HG02852 (cell line): ENCODE results near the gene CRY1.
"Not testable (repeated sequence)": the region's sequence is repeated elsewhere in the genome, so short reads cannot be mapped to it uniquely, and the experiment has no call there.

Experiments
- ATAC-seq: cut with Tn5 transposase; IDR thresholded peaks from one replicate; pipeline ENCODE4 v1.9.1; 2021; ENCODE audit warnings: mild to moderate bottlenecking, moderate library complexity; ENCODE audit not compliant: unreplicated experiment

CRY1 gene

GRCh38 chr12:107073266-107073665 lies 20.1 kb downstream of the CRY1 start:
- not testable (repeated sequence) for ATAC-seq

- no peak for ATAC-seq
Observed at GRCh38 chr12:107066691-107067090, 26.7 kb downstream of the CRY1 start.

- no peak for ATAC-seq
Observed at GRCh38 chr12:107064687-107065086, 28.7 kb downstream of the CRY1 start.

GRCh38 chr12:107064243-107064642 lies 29.1 kb downstream of the CRY1 start:
- ATAC-seq: no peak

GRCh38 chr12:107058190-107058589 lies 35.2 kb downstream of the CRY1 start:
- ATAC-seq: no peak

- no peak for ATAC-seq
Observed at GRCh38 chr12:107057071-107057834, 36.1 kb downstream of the CRY1 start.

GRCh38 chr12:107053709-107054108 lies 39.6 kb downstream of the CRY1 start:
- no peak for ATAC-seq

GRCh38 chr12:107045186-107045585 lies 48.2 kb downstream of the CRY1 start:
- no peak for ATAC-seq

GRCh38 chr12:107042801-107043200 lies 50.5 kb downstream of the CRY1 start:
- ATAC-seq: no peak

GRCh38 chr12:107035733-107036132 lies 57.6 kb downstream of the CRY1 start:
- ATAC-seq: no peak

- ATAC-seq: no peak
Observed at GRCh38 chr12:107033758-107034739, 59.3 kb downstream of the CRY1 start.

- ATAC-seq: no peak
Observed at GRCh38 chr12:107032266-107032665, 61.1 kb downstream of the CRY1 start.

- no peak for ATAC-seq
Observed at GRCh38 chr12:107031061-107031460, 62.3 kb downstream of the CRY1 start.

GRCh38 chr12:107029081-107029480 lies 64.3 kb downstream of the CRY1 start:
- no peak for ATAC-seq

GRCh38 chr12:107027636-107028053 lies 65.7 kb downstream of the CRY1 start:
- ATAC-seq: no peak

GRCh38 chr12:107026806-107027635 lies 66.3 kb downstream of the CRY1 start:
- ATAC-seq: no peak

- not testable (repeated sequence) for ATAC-seq
Observed at GRCh38 chr12:107026356-107026755, 67.0 kb downstream of the CRY1 start.

GRCh38 chr12:107025671-107026070 lies 67.7 kb downstream of the CRY1 start:
- ATAC-seq: no peak

GRCh38 chr12:107019546-107019945 lies 73.8 kb downstream of the CRY1 start:
- no peak for ATAC-seq

- no peak for ATAC-seq
Observed at GRCh38 chr12:107017042-107017441, 76.3 kb downstream of the CRY1 start.

GRCh38 chr12:107014055-107014454 lies 79.3 kb downstream of the CRY1 start:
- no peak for ATAC-seq
